Nephron (organoid): ENCODE measurements around the gene ZNHIT1.
A peak's percentile ranks its signal among the peaks of the same experiment; 100 is the strongest.
"Not testable (repeated sequence)": the region's sequence is repeated elsewhere in the genome, so short reads cannot be mapped to it uniquely, and the experiment has no call there.

Source experiments
- H3K27ac Mint-ChIP-seq, 3 experiments: 2 replicates each; pipeline ENCODE4 v1.8.0; 2020; ENCODE audit warnings: mixed read lengths in 3 of 3, mild to moderate bottlenecking in 2 of 3, moderate library complexity in 1 of 3
- H3K27me3 Mint-ChIP-seq: 2 replicates; pipeline ENCODE4 v1.8.0; 2021; ENCODE audit warnings: low read depth, mild to moderate bottlenecking, moderate library complexity, mixed read lengths
- H3K36me3 Mint-ChIP-seq: 2 replicates; pipeline ENCODE4 v1.8.0; 2020; ENCODE audit warnings: low read depth, mixed read lengths
- H3K4me1 Mint-ChIP-seq: 2 replicates; pipeline ENCODE4 v1.8.0; 2020; ENCODE audit warnings: mixed read lengths
- H3K4me3 Mint-ChIP-seq, 3 experiments: 2 replicates each; pipeline ENCODE4 v1.8.0; 2020; ENCODE audit warnings: mild to moderate bottlenecking in 3 of 3, mixed read lengths in 3 of 3, moderate library complexity in 2 of 3
- H3K9me3 Mint-ChIP-seq: 2 replicates; pipeline ENCODE4 v1.8.0; 2020; ENCODE audit warnings: mixed read lengths
- TF ChIP-seq, protein P1 (sequence below), 3 experiments: fragments of 200-600 bp; sonication (generic); IDR thresholded peaks; one replicate each; pipeline ENCODE4 v1.5.0; 2021; ENCODE audit warnings: antibody characterized with exemption in 3 of 3; ENCODE audit not compliant: unreplicated experiment in 3 of 3

ZNHIT1 gene

DNA sequence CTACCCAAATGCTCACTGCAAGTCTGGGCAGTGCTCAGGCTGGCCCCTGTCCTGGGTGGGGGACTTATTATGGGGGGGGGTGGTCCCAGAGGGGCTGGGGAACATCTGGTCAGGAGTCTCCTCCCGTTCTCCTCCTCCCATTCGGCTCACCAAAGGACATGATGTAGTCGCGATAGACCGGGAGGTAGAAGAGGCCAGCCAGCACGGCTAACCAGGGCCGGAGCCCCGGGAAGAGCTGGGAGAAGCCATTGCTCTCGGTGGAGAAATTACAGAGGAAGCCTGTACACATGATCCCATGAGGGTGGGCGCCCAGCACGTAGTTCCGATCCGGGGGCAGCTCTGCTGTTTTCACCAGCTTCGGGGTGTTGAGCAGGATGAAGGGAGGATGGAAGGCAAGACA, 19.5 kb upstream of the ZNHIT1 start:
- H3K9me3 Mint-ChIP-seq = no peaks in the 10 kb centered on the region
- H3K27me3 Mint-ChIP-seq = peaks cover 40% of the 10 kb centered on the region
- H3K36me3 Mint-ChIP-seq = no peaks in the 10 kb centered on the region
- H3K4me3 Mint-ChIP-seq = no peak overlapping the region
- TF ChIP-seq, protein P1, sequence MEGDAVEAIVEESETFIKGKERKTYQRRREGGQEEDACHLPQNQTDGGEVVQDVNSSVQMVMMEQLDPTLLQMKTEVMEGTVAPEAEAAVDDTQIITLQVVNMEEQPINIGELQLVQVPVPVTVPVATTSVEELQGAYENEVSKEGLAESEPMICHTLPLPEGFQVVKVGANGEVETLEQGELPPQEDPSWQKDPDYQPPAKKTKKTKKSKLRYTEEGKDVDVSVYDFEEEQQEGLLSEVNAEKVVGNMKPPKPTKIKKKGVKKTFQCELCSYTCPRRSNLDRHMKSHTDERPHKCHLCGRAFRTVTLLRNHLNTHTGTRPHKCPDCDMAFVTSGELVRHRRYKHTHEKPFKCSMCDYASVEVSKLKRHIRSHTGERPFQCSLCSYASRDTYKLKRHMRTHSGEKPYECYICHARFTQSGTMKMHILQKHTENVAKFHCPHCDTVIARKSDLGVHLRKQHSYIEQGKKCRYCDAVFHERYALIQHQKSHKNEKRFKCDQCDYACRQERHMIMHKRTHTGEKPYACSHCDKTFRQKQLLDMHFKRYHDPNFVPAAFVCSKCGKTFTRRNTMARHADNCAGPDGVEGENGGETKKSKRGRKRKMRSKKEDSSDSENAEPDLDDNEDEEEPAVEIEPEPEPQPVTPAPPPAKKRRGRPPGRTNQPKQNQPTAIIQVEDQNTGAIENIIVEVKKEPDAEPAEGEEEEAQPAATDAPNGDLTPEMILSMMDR (IDR thresholded peaks at IDR 0.05; ENCODE audit: unreplicated experiment in 3 of 3) = no peak
- H3K4me1 Mint-ChIP-seq = no peaks in the 10 kb centered on the region
- no peak overlapping the region for H3K27ac Mint-ChIP-seq

DNA sequence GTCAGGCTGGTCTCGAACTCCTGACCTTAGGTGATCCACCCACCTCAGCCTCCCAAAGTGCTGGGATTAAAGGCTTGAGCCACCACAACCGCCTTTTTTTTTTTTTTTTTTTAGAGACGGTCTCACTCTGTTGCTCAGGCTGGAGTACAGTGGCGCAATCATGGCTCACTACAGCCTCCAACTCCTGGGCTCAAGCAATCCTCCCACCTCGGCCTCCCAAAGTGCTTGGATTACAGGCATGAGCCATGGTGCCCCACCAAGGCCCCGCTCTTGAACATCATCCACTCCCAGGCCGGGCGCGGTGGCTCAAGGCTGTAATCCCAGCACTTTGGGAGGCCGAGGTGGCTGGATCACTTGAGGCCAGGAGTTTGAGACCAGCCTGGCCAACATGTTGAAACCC, 18.4 kb upstream of the ZNHIT1 start:
- H3K27me3 Mint-ChIP-seq = peaks cover 50% of the 10 kb centered on the region
- not testable (repeated sequence) for H3K27ac Mint-ChIP-seq, H3K36me3 Mint-ChIP-seq, H3K4me1 Mint-ChIP-seq, H3K9me3 Mint-ChIP-seq, H3K4me3 Mint-ChIP-seq

DNA sequence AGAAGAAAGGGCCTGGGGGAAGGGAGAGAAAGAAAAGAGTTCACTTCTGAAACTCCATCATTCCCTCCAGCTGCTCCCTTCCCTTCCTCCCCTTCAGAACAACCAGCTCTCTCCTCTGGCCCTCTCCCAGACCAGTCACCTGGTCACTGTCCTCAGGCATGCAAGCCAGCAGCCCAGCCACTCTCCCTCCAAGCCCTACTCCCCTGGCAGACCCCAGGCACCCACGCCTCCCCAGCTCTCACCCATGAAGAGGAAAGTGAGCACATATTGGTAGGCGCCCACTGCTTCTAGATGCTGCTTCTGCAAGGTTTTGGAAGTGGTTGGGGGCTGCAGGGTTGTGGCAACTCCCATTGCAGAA, 17.5 kb upstream of the ZNHIT1 start:
- Mint-ChIP-seq H3K9me3 (no peaks in the 10 kb centered on the region), H3K4me3 (peak overlapping the region in 1 of 3 experiments; percentile 50), H3K36me3 (no peaks in the 10 kb centered on the region), H3K27me3 (peaks cover 52% of the 10 kb centered on the region), H3K4me1 (no peaks in the 10 kb centered on the region), H3K27ac (no peak overlapping the region)
- TF ChIP-seq, protein P1 (IDR thresholded peaks at IDR 0.05; ENCODE audit: unreplicated experiment in 3 of 3) = no peak

DNA sequence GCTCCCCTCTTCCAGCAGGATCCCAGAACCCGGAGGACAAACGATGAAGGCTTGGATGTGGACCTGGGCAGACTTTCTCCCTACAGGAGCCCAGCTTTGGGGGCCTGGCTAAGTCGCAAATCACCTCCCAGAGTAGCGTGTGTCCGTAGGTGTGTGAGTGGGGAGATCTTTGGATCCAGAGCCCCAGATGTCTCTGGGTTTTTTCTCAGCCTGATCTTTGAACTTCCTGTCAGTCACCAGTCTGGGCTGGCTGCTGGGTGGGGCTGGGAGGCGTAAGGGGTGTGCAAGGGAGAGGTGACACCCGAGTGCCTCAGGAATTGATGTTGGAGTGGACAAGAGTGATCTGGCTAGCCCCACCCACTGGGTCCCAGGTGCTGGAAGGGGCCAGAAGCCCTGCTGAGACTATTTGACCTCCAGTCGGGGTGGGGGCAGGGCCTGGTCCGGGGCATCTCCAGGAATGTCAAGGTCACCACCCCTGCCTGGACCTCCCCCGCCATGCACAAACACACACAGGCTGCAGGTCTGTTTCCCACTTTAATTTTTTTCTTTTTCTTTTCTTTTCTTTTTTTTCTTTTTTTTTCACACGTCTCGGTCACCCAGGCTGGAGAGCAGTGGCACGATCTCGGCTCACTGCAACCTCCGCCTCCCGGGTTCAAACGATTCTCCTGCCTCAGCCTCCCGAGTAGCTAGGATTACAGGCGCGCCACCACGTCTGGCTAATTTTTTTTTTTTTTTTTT, 16.9 kb upstream of the ZNHIT1 start, which contains the start of gene MOGAT3:
Gene MOGAT3 (minus strand): TSS at position 175 of the 738 bp plus-strand sequence. CDS start 182 bp downstream, outside the sequence.
- peaks cover 57% of the 10 kb centered on the region for H3K27me3 Mint-ChIP-seq
- H3K36me3 Mint-ChIP-seq = no peaks in the 10 kb centered on the region
- no peak within 1 kb of the TSS for H3K27ac Mint-ChIP-seq
- no peaks in the 10 kb centered on the region for H3K9me3 Mint-ChIP-seq
- TF ChIP-seq, protein P1 (IDR thresholded peaks at IDR 0.05; ENCODE audit: unreplicated experiment in 3 of 3) = no peak
- no peaks in the 10 kb centered on the region for H3K4me1 Mint-ChIP-seq
- peak within 1 kb of the TSS in 2 of 3 experiments; percentile 23 to 50 for H3K4me3 Mint-ChIP-seq

DNA sequence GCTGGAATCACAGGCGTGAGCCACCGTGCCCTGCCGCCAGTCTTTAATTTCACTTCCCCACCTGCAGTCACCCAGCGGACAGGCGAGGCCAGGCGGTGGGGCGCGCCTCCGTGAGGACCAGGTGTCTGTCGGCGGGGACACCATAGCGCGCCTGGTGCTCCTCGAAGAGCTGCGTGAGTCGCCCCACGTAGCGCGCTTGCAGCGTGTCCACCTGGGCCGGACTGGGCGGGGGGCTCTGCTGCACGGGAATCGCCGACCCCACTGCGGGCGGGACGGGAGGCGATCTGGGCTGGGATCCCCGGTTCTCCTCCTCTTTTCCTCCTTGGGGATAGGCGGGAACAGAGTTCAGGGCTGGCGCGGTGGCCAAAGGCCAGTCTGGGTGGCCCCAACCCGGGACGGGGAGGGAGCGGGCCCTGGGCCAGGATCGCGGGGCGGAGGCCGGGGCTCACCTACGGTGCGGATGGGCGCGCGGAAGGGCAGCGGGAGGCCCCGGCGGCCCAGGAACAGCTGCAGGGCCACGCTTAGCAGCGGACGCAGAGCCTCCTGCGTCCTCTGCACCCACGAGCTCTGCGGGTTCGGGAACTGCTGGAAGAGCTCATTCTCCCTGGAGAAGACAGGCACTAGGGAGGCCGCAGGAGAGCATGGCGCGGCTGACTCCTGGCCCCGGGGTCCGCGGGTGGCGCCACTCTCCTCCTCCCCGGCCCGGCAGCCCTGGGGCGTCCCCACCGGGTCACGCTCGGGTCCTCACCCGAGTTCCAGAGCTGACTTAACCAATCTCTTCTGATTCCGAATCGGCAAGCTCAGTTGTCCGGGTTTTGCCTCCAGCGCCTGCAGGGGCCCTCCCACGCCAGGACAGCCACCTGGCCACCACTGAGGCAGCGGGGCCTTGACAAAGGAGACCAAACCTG, 16.0 kb upstream of the ZNHIT1 start:
- TF ChIP-seq, protein P1 (IDR thresholded peaks at IDR 0.05; ENCODE audit: unreplicated experiment in 3 of 3) = no peak
- H3K27me3 Mint-ChIP-seq = peaks cover 57% of the 10 kb centered on the region

DNA sequence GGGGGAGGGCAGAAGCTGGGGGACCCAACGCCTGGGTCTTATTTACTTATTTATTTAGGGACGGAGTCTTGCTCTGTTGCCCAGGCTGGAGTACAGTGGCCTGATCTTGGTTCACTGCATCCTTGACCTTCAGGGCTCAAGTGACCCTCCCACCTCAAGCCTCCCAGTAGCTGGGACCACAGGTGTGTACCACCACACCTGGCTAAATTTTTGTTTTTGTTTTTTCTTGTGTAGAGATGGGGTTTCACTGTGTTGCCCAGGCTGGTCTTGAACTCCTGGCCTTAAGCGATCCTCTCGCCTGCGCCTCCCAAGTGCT, 15.4 kb upstream of the ZNHIT1 start:
- H3K4me3 Mint-ChIP-seq = no peak overlapping the region
- TF ChIP-seq, protein P1 (IDR thresholded peaks at IDR 0.05; ENCODE audit: unreplicated experiment in 3 of 3) = no peak
- peaks cover 57% of the 10 kb centered on the region for H3K27me3 Mint-ChIP-seq
- H3K36me3 Mint-ChIP-seq = no peaks in the 10 kb centered on the region
- H3K4me1 Mint-ChIP-seq = no peaks in the 10 kb centered on the region
- H3K27ac Mint-ChIP-seq = no peak overlapping the region
- H3K9me3 Mint-ChIP-seq = no peaks in the 10 kb centered on the region

More for the DNA sequence above, 16.0 kb upstream of the ZNHIT1 start:
- H3K36me3 Mint-ChIP-seq = no peaks in the 10 kb centered on the region
- no peak overlapping the region for H3K27ac Mint-ChIP-seq
- H3K4me3 Mint-ChIP-seq = no peak overlapping the region
- H3K4me1 Mint-ChIP-seq = no peaks in the 10 kb centered on the region
- H3K9me3 Mint-ChIP-seq = no peaks in the 10 kb centered on the region

DNA sequence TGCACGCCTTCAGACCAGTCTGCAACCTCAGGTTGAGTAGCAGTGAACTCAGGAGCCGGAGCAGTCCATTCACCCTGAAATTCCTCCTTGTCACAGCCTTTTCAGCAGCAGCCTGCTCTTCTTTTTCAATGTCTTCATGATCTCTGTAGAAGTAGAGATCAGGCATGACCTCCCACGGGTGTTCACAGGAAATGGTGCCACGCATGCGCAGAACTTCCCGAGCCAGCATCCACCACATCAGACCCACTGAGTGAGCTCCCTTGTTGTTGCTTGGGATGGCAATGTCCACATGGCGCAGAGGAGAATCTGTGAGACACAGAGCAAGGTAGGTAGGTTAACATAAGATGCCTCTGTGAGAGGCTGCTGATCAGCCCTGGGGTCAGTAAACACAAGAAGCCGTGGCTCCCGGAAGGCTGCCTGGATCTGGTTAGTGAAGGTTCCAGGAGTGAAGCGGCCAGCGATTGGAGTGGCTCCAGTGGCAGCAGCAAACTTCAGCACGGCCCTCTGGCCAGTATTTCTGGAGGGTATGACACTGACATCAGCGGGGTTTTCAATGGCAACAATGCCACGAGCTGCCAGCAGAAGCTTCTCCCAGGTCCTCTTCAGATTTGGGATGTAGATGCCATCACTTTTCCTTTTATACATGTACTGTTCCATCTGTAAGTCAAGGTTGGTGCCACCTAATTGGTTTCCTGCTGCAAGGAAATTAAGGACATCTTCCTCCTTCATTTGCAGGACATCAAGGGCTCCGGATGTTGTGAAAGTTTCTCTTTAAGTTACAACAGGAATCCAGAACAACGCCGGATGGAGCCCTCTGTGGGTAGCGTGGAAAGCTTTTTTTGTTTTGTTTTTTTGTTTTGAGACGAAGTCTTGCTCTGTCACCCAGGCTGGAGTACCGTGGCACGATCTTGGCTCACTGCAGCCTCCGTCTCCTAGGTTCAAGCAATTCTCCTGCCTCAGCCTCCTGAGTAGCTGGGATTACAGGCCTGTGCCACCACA, 13.9 kb upstream of the ZNHIT1 start:
- H3K27me3 Mint-ChIP-seq = peaks cover 60% of the 10 kb centered on the region
- H3K27ac Mint-ChIP-seq, H3K36me3 Mint-ChIP-seq, H3K4me3 Mint-ChIP-seq, H3K4me1 Mint-ChIP-seq, H3K9me3 Mint-ChIP-seq: not testable (repeated sequence)
